H1 (cell line): Measurements from ENCODE around the gene ADGRG1. TPM values are rescaled to one million over a fixed set of nuclear protein-coding genes. Genes with fewer than 3 reads are reported as not detected.

Experiments
- CTCF ChIA-PET: fragments of 300-600 bp; sonication (Branson Sonifier 250); formaldehyde crosslinking; loops from one replicate; lab custom pipeline; 2021; ENCODE audit not compliant: partially characterized antibody; lab: Charles Lee
- POLR2A ChIA-PET: fragments of 300-600 bp; sonication (Branson Sonifier 250); formaldehyde crosslinking; loops from one replicate; lab custom pipeline; 2021; ENCODE audit warnings: inconsistent platforms; ENCODE audit not compliant: partially characterized antibody; lab: Charles Lee
- DNase-seq, 2 experiments: peaks; one replicate each; pipeline versions ENCODE4 v3.0.0 to v3.0.0-alpha.2; 2010 to 2022; ENCODE audit warnings: low spot score in 2 of 2, low read depth in 1 of 2, mixed read lengths in 1 of 2
- FAIRE-seq: peaks from 2 replicates; lab custom pipeline; 2011; peaks lifted over from hg19 to GRCh38; lab: Jason Lieb, UNC
- H2AFZ ChIP-seq: 2 replicates; pipeline ENCODE4 v1.8.1; 2012; ENCODE audit warnings: low read length, inconsistent platforms
- H2AK5ac ChIP-seq: 2 replicates; pipeline ENCODE4 v1.6.1; 2013; ENCODE audit warnings: low read depth, low read length
- H2BK120ac ChIP-seq: replicated peaks from 2 replicates; pipeline ENCODE3; 2013; ENCODE audit warnings: low read depth, low read length, inconsistent platforms
- H2BK12ac ChIP-seq: 2 replicates; pipeline ENCODE4 v1.6.1; 2013; ENCODE audit warnings: low read depth, low read length
- H2BK15ac ChIP-seq: 2 replicates; pipeline ENCODE4 v1.6.1; 2013; ENCODE audit warnings: low read length
- H2BK20ac ChIP-seq: 2 replicates; pipeline ENCODE4 v1.6.1; 2013; ENCODE audit warnings: low read length
- H2BK5ac ChIP-seq: 2 replicates; pipeline ENCODE4 v1.6.1; 2013; ENCODE audit warnings: low read depth, low read length
- H3K14ac ChIP-seq: 2 replicates; pipeline ENCODE4 v1.6.1; 2013; ENCODE audit warnings: inconsistent platforms; ENCODE audit not compliant: insufficient read length
- H3K18ac ChIP-seq: 2 replicates; pipeline ENCODE4 v1.6.1; 2013; ENCODE audit warnings: low read length; ENCODE audit errors: extremely low read depth
- H3K23ac ChIP-seq: 2 replicates; pipeline ENCODE4 v1.6.1; 2013; ENCODE audit warnings: inconsistent platforms; ENCODE audit not compliant: insufficient read length
- H3K23me2 ChIP-seq: 2 replicates; pipeline ENCODE4 v1.6.1; 2013; ENCODE audit warnings: low read depth, low read length
- H3K27ac ChIP-seq: 2 replicates; pipeline ENCODE4 v1.6.1; 2011; ENCODE audit warnings: low read depth, low read length, inconsistent platforms
- H3K27me3 ChIP-seq, 4 experiments: replicated peaks in 1 of 4; 1 replicate in 1 of 4; 2 replicates in 3 of 4; pipeline versions ENCODE4 v1.6.1 to v1.8.1; 2011 to 2013; ENCODE audit warnings: low read length in 3 of 4, mild to moderate bottlenecking in 3 of 4, inconsistent platforms in 2 of 4, mixed read lengths in 2 of 4, moderate library complexity in 1 of 4; ENCODE audit not compliant: control insufficient read depth in 3 of 4, insufficient read depth in 3 of 4; ENCODE audit errors: extremely low read depth in 1 of 4
- H3K36me3 ChIP-seq, 4 experiments: 2 replicates each; pipeline versions ENCODE4 v1.6.1 to v1.8.1; 2011 to 2013; ENCODE audit warnings: mild to moderate bottlenecking in 4 of 4, low read length in 3 of 4, moderate library complexity in 2 of 4, control low read depth in 1 of 4, inconsistent platforms in 1 of 4; ENCODE audit not compliant: insufficient read depth in 4 of 4, control insufficient read depth in 2 of 4
- H3K4ac ChIP-seq: replicated peaks from 2 replicates; pipeline ENCODE3; 2013; ENCODE audit warnings: low read length, low read depth, mixed read lengths, inconsistent platforms; ENCODE audit not compliant: insufficient read length
- H3K4me1 ChIP-seq, 4 experiments: replicated peaks in 1 of 4; 1 replicate in 1 of 4; 2 replicates in 3 of 4; pipeline versions ENCODE4 v1.6.1 to v1.8.1; 2011 to 2013; ENCODE audit warnings: low read length in 3 of 4, inconsistent platforms in 2 of 4, mixed read lengths in 1 of 4; ENCODE audit not compliant: insufficient read depth in 4 of 4, control insufficient read depth in 3 of 4
- H3K4me2 ChIP-seq, 2 experiments: 2 replicates each; pipeline versions ENCODE4 v1.6.1 to v1.8.1; 2011 to 2013; ENCODE audit warnings: low read depth in 2 of 2, low read length in 2 of 2, control low read depth in 1 of 2, inconsistent platforms in 1 of 2, mild to moderate bottlenecking in 1 of 2; ENCODE audit not compliant: insufficient read depth in 1 of 2
- H3K4me3 ChIP-seq, 4 experiments: fragments of 200-600, 300-600 bp in 1 of 4; sonication (generic), shearing (Covaris generic), sonication (Bioruptor Twin) in 1 of 4; 2 replicates each; pipeline versions ENCODE4 v1.5.1 to v1.8.1; 2011 to 2016; ENCODE audit warnings: low read length in 4 of 4, low read depth in 3 of 4, control low read depth in 2 of 4, inconsistent platforms in 2 of 4, mild to moderate bottlenecking in 2 of 4, mixed read lengths in 1 of 4, moderate library complexity in 1 of 4; ENCODE audit not compliant: insufficient read depth in 2 of 4; ENCODE audit errors: extremely low read depth in 1 of 4
- H3K56ac ChIP-seq: replicated peaks from 2 replicates; pipeline ENCODE3; 2013; ENCODE audit warnings: low read depth, mild to moderate bottlenecking, mixed read lengths, low read length, inconsistent platforms; ENCODE audit not compliant: insufficient read length
- H3K79me1 ChIP-seq: 2 replicates; pipeline ENCODE4 v1.6.1; 2013; ENCODE audit warnings: low read depth, low read length, control low read depth
- H3K79me2 ChIP-seq, 2 experiments: 2 replicates each; pipeline versions ENCODE4 v1.6.1 to v1.8.1; 2012 to 2013; ENCODE audit warnings: low read length in 2 of 2, mild to moderate bottlenecking in 2 of 2, inconsistent platforms in 1 of 2; ENCODE audit not compliant: insufficient read depth in 2 of 2, control insufficient read depth in 1 of 2
- H3K9ac ChIP-seq, 4 experiments: replicated peaks in 1 of 4; 1 replicate in 1 of 4; 2 replicates in 3 of 4; pipeline versions ENCODE4 v1.6.1 to v1.8.1; 2011 to 2013; ENCODE audit warnings: low read depth in 3 of 4, low read length in 3 of 4, control low read depth in 2 of 4, mild to moderate bottlenecking in 2 of 4, moderate library complexity in 2 of 4, inconsistent platforms in 1 of 4; ENCODE audit errors: extremely low read depth in 1 of 4
- H3K9me3 ChIP-seq, 2 experiments: 2 replicates each; pipeline versions ENCODE4 v1.6.1 to v1.8.1; 2012 to 2013; ENCODE audit warnings: mild to moderate bottlenecking in 2 of 2, moderate library complexity in 2 of 2, control low read depth in 1 of 2, inconsistent platforms in 1 of 2, low read depth in 1 of 2, low read length in 1 of 2, mixed read lengths in 1 of 2; ENCODE audit not compliant: insufficient read depth in 2 of 2
- H4K20me1 ChIP-seq, 2 experiments: replicated peaks in 1 of 2; 2 replicates each; pipeline versions ENCODE3 to v1.8.1; 2011 to 2013; ENCODE audit warnings: inconsistent platforms in 2 of 2, low read length in 2 of 2, mild to moderate bottlenecking in 1 of 2; ENCODE audit not compliant: insufficient read depth in 2 of 2, control insufficient read depth in 1 of 2
- H4K5ac ChIP-seq: 2 replicates; pipeline ENCODE4 v1.6.1; 2013; ENCODE audit warnings: low read length, low read depth, mixed read lengths, inconsistent platforms; ENCODE audit not compliant: insufficient read length
- H4K8ac ChIP-seq: 2 replicates; pipeline ENCODE4 v1.8.0; 2013; ENCODE audit warnings: mild to moderate bottlenecking, moderate library complexity, low read length, inconsistent platforms; ENCODE audit not compliant: insufficient read depth; ENCODE audit errors: extremely low read depth
- H4K91ac ChIP-seq: replicated peaks from 2 replicates; pipeline ENCODE3; 2013; ENCODE audit warnings: low read length, mixed read lengths, inconsistent platforms; ENCODE audit not compliant: insufficient read length
- MAFK ChIP-seq: IDR thresholded peaks from 2 replicates; pipeline ENCODE4 v1.6.1; 2012; ENCODE audit warnings: low read depth, mild to moderate bottlenecking, improper control_type of control experiment, low read length
- NRF1 ChIP-seq: IDR thresholded peaks from 2 replicates; pipeline ENCODE4 v1.6.1; 2011; ENCODE audit warnings: mild to moderate bottlenecking, low read depth, low read length, improper control_type of control experiment
- PHF8 ChIP-seq: fragments of 200-600 bp; sonication (generic); conservative IDR thresholded peaks from 2 replicates; pipeline ENCODE4 v1.7.1; 2012; ENCODE audit warnings: low read depth, mild to moderate bottlenecking, inconsistent platforms, low read length, moderate library complexity
- SIN3A ChIP-seq, 2 experiments: IDR thresholded peaks in 1 of 2; conservative IDR thresholded peaks in 1 of 2; 2 replicates each; pipeline ENCODE4 v1.6.1; 2011 to 2012; ENCODE audit warnings: low read length in 2 of 2, improper control_type of control experiment in 1 of 2, low read depth in 1 of 2, mild to moderate bottlenecking in 1 of 2
- SRF ChIP-seq: IDR thresholded peaks from 2 replicates; pipeline ENCODE4 v1.6.1; 2011; ENCODE audit warnings: mild to moderate bottlenecking, low read depth, low read length, moderate library complexity
- WGBS, 2 experiments: shearing (Covaris generic) in 1 of 2; methylation state at CpG; one replicate each; pipeline versions ENCODE4 v1.1.6 to v1.1.7; 2013 to 2015; ENCODE audit warnings: low lambda C conversion rate in 2 of 2, mixed read lengths in 2 of 2, inconsistent platforms in 1 of 2, low coverage in 1 of 2, missing lambda C conversion rate in 1 of 2; ENCODE audit not compliant: insufficient replicate concordance in 2 of 2, insufficient coverage in 1 of 2, insufficient read length in 1 of 2; ENCODE audit errors: extremely low coverage in 1 of 2, missing lambda C conversion rate in 1 of 2; 5-methylcytosine and 5-hydroxymethylcytosine counted together
- polyA plus RNA-seq, 7 experiments: library from polyadenylated mRNA; depleted of rRNA in 3 of 7; stranded (reverse) in 5 of 7; unstranded in 2 of 7; fragments of >200 nt in 5 of 7; fragments of 200-250 nt in 2 of 7; gene quantifications; 1 replicate in 5 of 7; 2 replicates in 1 of 7; 4 replicates in 1 of 7; pipeline versions ENCODE4 v1.2.1 to v1.2.3, GENCODE V29; 2011 to 2013; ENCODE audit warnings: missing spikeins in 2 of 7, mixed read lengths in 2 of 7
- total RNA-seq: library from RNA; stranded (reverse); fragmentation: NEBNext Ultra II Directional; extraction: Animal tissue kit (Norgen Biotek cat#: 25700); gene quantifications from 2 replicates; pipeline ENCODE4 v1.2.1, GENCODE V29; 2021

The ADGRG1 gene
- total and polyA plus RNA-seq, 2 of the 8 experiments (the other 6 are each of a cell fraction or from before 2014, with no cell fraction given), result 1.3 to 2.6 TPM

- H4K8ac ChIP-seq, result no peak overlapping the region
- FAIRE-seq, result no peak
- H3K18ac ChIP-seq, result no peak overlapping the region
- no peak overlapping the region for H3K27ac ChIP-seq
- H3K14ac ChIP-seq, result no peak overlapping the region
- H3K9me3 ChIP-seq, result no peaks in the 10 kb centered on the region
- no peak overlapping the region for H3K23ac ChIP-seq
- no peak overlapping the region for H3K9ac ChIP-seq
- H3K79me2 ChIP-seq, result no peaks in the 10 kb centered on the region
- H3K4me3 ChIP-seq, result no peak overlapping the region
- ChIA-PET CTCF (interaction anchor here (0.8 to 8.5 kb wide), 23 partner anchors 9 to 198 kb away, joined by 3 to 111 read pairs (median 6); partner anchors contain the start of genes ADGRG1 and ADGRG3), POLR2A (interaction anchor here (0.6 to 1.6 kb wide), 3 partner anchors 26 to 40 kb away, joined by 3 to 4 read pairs (median 3); no protein-coding TSS in a partner anchor)
- H3K79me1 ChIP-seq, result no peaks in the 10 kb centered on the region
- no peaks in the 10 kb centered on the region for H4K20me1 ChIP-seq
- no peak overlapping the region for H2AK5ac ChIP-seq
- WGBS, 2 experiments, result 97% methylated on average over 2 of the region's 2 CpGs; no CpG with 5 or more reads in 1 of the 2 experiments
- no peaks in the 10 kb centered on the region; a peak in 1 of 7 replicates for H3K4me1 ChIP-seq
- no peak overlapping the region for H3K4me2 ChIP-seq
- DNase-seq, result no peak
- no peak overlapping the region for H3K56ac ChIP-seq
- H3K27me3 ChIP-seq, result no peaks in the 10 kb centered on the region; a peak in 1 of 7 replicates
- H2BK20ac ChIP-seq, result no peak overlapping the region; the same call in 1 of the 2 replicates
- no peak overlapping the region for H2BK15ac ChIP-seq
- H2BK120ac ChIP-seq, result no peak overlapping the region
- no peaks in the 10 kb centered on the region for H3K36me3 ChIP-seq
- no peak overlapping the region for H4K91ac ChIP-seq
- H3K23me2 ChIP-seq, result no peaks in the 10 kb centered on the region
- no peak overlapping the region for H2BK12ac ChIP-seq
- H3K4ac ChIP-seq, result no peak overlapping the region
- no peak overlapping the region for H2BK5ac ChIP-seq
- H4K5ac ChIP-seq, result no peak overlapping the region
- no peak overlapping the region for H2AFZ ChIP-seq
- no peak for TF ChIP-seq MAFK
- no peak for TF ChIP-seq NRF1
- no peak for TF ChIP-seq SIN3A (conservative IDR thresholded peaks at IDR 0.05 in 1 of 2, IDR thresholded peaks at IDR 0.05 in 1 of 2; ENCODE audit: low read depth in 1 of 2, low read length in 2 of 2)
- no peak for TF ChIP-seq SRF
- TF ChIP-seq PHF8, result no peak
Measured at GRCh38 chr16:57600952-57601580, 27.4 kb upstream of the ADGRG1 start.
